Stimulated activated naive CD4-positive, alpha-beta T cell (primary cell): ENCODE data around the gene DTX3.
"Not testable (repeated sequence)": the region's sequence is repeated elsewhere in the genome, so short reads cannot be mapped to it uniquely, and the experiment has no call there.

Source experiments
- DNase-seq, 6 experiments: peaks; one replicate each; lab custom pipeline; 2025; lab: John Stamatoyannopoulos, UW

Gene DTX3

GRCh38 chr12:57607958-57608663 lies 3.5 kb downstream of the DTX3 start:
- no peak for DNase-seq

- DNase-seq: no peak
These were observed 4.6 kb downstream of the DTX3 start for GRCh38 chr12:57609101-57609780.

GRCh38 chr12:57609781-57610553 lies 5.3 kb downstream of the DTX3 start:
- no peak for DNase-seq

GRCh38 chr12:57610554-57611107 lies 6.0 kb downstream of the DTX3 start:
- peak in 1 of 6 experiments; percentile 43 for DNase-seq

GRCh38 chr12:57611108-57611826 lies 6.6 kb downstream of the DTX3 start, which contains the start of gene ARHGEF25:
TSS of gene ARHGEF25 (plus strand) at chr12:57611435. CDS start at chr12:57611895, 460 bp downstream.
- peak in 4 of 6 experiments; percentile 19 to 41 (median 32) for DNase-seq

GRCh38 chr12:57611827-57612710 lies 7.4 kb downstream of the DTX3 start:
- DNase-seq: no peak

- DNase-seq: no peak
These were observed 8.2 kb downstream of the DTX3 start for GRCh38 chr12:57612711-57613426.

GRCh38 chr12:57613427-57614109 lies 8.9 kb downstream of the DTX3 start:
- DNase-seq: no peak

GRCh38 chr12:57614178-57614947 lies 9.7 kb downstream of the DTX3 start:
- no peak for DNase-seq

- DNase-seq: no peak
These were observed 10.4 kb downstream of the DTX3 start for GRCh38 chr12:57614948-57615500.

- DNase-seq: no peak
These were observed 11.0 kb downstream of the DTX3 start for GRCh38 chr12:57615637-57616036.

- DNase-seq: no peak
These were observed 11.9 kb downstream of the DTX3 start for GRCh38 chr12:57616383-57617101.

- DNase-seq: no peak
These were observed 13.3 kb downstream of the DTX3 start for GRCh38 chr12:57617942-57618341.

- DNase-seq: not testable (repeated sequence)
These were observed 13.8 kb downstream of the DTX3 start for GRCh38 chr12:57618431-57618830.

GRCh38 chr12:57618966-57619433 lies 14.4 kb downstream of the DTX3 start:
- DNase-seq: no peak

- DNase-seq: peak in 2 of 6 experiments; percentile 18 to 30
These were observed 15.0 kb downstream of the DTX3 start for GRCh38 chr12:57619434-57620244.
